ENCODE measurements around the gene UBE2J2. TPM values are rescaled to one million over a fixed set of nuclear protein-coding genes. Genes with fewer than 3 reads are reported as not detected.

UBE2J2 gene
- polyA plus RNA-seq, 1 of the 3 experiments (the other 2 are of a cell fraction), result 47.5 TPM

- H3K9ac ChIP-seq, result no peak overlapping the region
- TF ChIP-seq GABPA (IDR thresholded peaks at IDR 0.05; ENCODE audit: low read depth) (no peak), GATA2 (CRISPR knock-in tag; IDR thresholded peaks at IDR 0.05) (no peak), RAD21 (IDR thresholded peaks at IDR 0.05; ENCODE audit: low read length) (no peak), EZH2phosphoT487 (IDR thresholded peaks at IDR 0.05; ENCODE audit: borderline replicate concordance, low read depth) (no peak), SIN3A (IDR thresholded peaks at IDR 0.05; ENCODE audit: borderline replicate concordance, low read depth, low read length) (no peak), EP300 (IDR thresholded peaks at IDR 0.05; ENCODE audit: borderline replicate concordance in 1 of 2, low read depth in 1 of 2, low read length in 1 of 2) (no peak), TEAD4 (IDR thresholded peaks at IDR 0.05; ENCODE audit: borderline replicate concordance, insufficient read depth) (no peak), RFX5 (IDR thresholded peaks at IDR 0.05; ENCODE audit: low read length) (no peak), MXI1 (IDR thresholded peaks at IDR 0.05; ENCODE audit: low read depth, low read length) (no peak), NFIC (IDR thresholded peaks at IDR 0.05; ENCODE audit: borderline replicate concordance) (no peak), ZBTB33 (IDR thresholded peaks at IDR 0.05; ENCODE audit: borderline replicate concordance, low read depth) (no peak), MEF2A (IDR thresholded peaks at IDR 0.05; ENCODE audit: borderline replicate concordance, low read depth) (no peak), TAF1 (IDR thresholded peaks at IDR 0.05; ENCODE audit: borderline replicate concordance, low read depth, low read length) (no peak), SMC3 (IDR thresholded peaks at IDR 0.05; ENCODE audit: low read depth, low read length) (no peak), PBX3 (IDR thresholded peaks at IDR 0.05) (no peak), FOXM1 (IDR thresholded peaks at IDR 0.05; ENCODE audit: low read depth) (no peak), USF1 (IDR thresholded peaks at IDR 0.05; ENCODE audit: borderline replicate concordance, low read depth) (no peak), POLR2AphosphoS5 (IDR thresholded peaks at IDR 0.05; ENCODE audit: low read depth, low read length) (no peak)
- TF ChIP-seq, protein P1, sequence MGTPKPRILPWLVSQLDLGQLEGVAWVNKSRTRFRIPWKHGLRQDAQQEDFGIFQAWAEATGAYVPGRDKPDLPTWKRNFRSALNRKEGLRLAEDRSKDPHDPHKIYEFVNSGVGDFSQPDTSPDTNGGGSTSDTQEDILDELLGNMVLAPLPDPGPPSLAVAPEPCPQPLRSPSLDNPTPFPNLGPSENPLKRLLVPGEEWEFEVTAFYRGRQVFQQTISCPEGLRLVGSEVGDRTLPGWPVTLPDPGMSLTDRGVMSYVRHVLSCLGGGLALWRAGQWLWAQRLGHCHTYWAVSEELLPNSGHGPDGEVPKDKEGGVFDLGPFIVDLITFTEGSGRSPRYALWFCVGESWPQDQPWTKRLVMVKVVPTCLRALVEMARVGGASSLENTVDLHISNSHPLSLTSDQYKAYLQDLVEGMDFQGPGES (IDR thresholded peaks at IDR 0.05; ENCODE audit: low read depth, low read length), result no peak
- TF ChIP-seq, protein P2, sequence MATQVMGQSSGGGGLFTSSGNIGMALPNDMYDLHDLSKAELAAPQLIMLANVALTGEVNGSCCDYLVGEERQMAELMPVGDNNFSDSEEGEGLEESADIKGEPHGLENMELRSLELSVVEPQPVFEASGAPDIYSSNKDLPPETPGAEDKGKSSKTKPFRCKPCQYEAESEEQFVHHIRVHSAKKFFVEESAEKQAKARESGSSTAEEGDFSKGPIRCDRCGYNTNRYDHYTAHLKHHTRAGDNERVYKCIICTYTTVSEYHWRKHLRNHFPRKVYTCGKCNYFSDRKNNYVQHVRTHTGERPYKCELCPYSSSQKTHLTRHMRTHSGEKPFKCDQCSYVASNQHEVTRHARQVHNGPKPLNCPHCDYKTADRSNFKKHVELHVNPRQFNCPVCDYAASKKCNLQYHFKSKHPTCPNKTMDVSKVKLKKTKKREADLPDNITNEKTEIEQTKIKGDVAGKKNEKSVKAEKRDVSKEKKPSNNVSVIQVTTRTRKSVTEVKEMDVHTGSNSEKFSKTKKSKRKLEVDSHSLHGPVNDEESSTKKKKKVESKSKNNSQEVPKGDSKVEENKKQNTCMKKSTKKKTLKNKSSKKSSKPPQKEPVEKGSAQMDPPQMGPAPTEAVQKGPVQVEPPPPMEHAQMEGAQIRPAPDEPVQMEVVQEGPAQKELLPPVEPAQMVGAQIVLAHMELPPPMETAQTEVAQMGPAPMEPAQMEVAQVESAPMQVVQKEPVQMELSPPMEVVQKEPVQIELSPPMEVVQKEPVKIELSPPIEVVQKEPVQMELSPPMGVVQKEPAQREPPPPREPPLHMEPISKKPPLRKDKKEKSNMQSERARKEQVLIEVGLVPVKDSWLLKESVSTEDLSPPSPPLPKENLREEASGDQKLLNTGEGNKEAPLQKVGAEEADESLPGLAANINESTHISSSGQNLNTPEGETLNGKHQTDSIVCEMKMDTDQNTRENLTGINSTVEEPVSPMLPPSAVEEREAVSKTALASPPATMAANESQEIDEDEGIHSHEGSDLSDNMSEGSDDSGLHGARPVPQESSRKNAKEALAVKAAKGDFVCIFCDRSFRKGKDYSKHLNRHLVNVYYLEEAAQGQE (IDR thresholded peaks at IDR 0.05; ENCODE audit: low read depth, low read length), result no peak
- H3K79me2 ChIP-seq (ENCODE audit: insufficient read depth), result no peaks in the 10 kb centered on the region
- CTCF ChIA-PET, result interaction anchor here (1.4 to 3.3 kb wide), 2 partner anchors 37 to 125 kb away, joined by 3 to 19 read pairs; no protein-coding TSS in a partner anchor
- no peaks in the 10 kb centered on the region; a peak in 1 of 4 replicates for H3K4me1 ChIP-seq (ENCODE audit: control insufficient read depth in 1 of 2, insufficient read depth in 2 of 2, low read depth in 1 of 2, low read length in 1 of 2)
- H3K4me3 ChIP-seq (ENCODE audit: low read depth in 2 of 2, low read length in 1 of 2), result no peak overlapping the region
- no peaks in the 10 kb centered on the region for H3K9me2 ChIP-seq
- H2AFZ ChIP-seq (ENCODE audit: low read depth), result no peak overlapping the region
- H3K27me3 ChIP-seq (ENCODE audit: insufficient read depth), result no peaks in the 10 kb centered on the region
- H3K36me3 ChIP-seq (replicated peaks in 1 of 2; ENCODE audit: control insufficient read depth in 1 of 2, insufficient read depth in 2 of 2, low read length in 1 of 2), result peaks cover 0 to 1% of the 10 kb centered on the region in 2 experiments
- no peak overlapping the region for H3K4me2 ChIP-seq
- DNase-seq, result no peak
- H3K9me3 ChIP-seq, result no peaks in the 10 kb centered on the region
- POLR2A ChIA-PET, result no interaction called here
- no CpG with 5 or more reads among the region's 25 CpGs for WGBS (ENCODE audit: low lambda C conversion rate)
- H3F3A ChIP-seq (replicated peaks; ENCODE audit: insufficient read depth), result no peaks in the 10 kb centered on the region
- no peaks in the 10 kb centered on the region for H4K20me1 ChIP-seq (ENCODE audit: insufficient read depth)
- H3K27ac ChIP-seq (ENCODE audit: low read depth in 2 of 2, low read length in 1 of 2), result no peak overlapping the region
Observed at GRCh38 chr1:1247341-1247913, 26.2 kb downstream of the UBE2J2 start.

Data from SK-N-SH (cell line).